ENCODE data around the gene PYGO2. TPM values are rescaled to one million over a fixed set of nuclear protein-coding genes. Genes with fewer than 3 reads are reported as not detected.

Gene PYGO2
- total RNA-seq, 4 donors from 2014 or later = 14.4 to 18.8 (median 17.5) TPM

DNA sequence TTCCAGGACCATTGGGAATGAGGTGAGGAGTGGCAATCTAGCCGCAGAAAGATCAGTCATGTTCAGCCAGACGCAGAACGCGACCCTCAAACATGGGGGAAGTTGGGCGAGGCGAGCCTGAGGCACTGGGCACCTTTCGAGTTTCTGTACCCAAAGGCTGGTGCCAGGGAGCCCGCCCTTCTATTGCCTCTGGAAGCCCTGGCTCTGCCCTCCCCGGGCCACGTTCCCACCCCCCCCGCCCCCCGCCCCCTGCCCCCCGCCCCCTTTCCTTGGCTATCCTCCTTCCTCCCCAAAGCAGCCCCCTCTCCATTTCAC is 38.8 kb upstream of the PYGO2 start:
- Histone ChIP-seq H3K4me3 (peak overlapping the region; percentile 77 to 96 (median 86)), H3K27ac (peak overlapping the region; percentile 97 to 99 (median 98)), H3K4me1 (peaks cover 28 to 54% (median 38%) of the 10 kb centered on the region in 3 donors), H3K9me3 (no peaks in the 10 kb centered on the region), H3K27me3 (no peaks in the 10 kb centered on the region), H3K36me3 (no peaks in the 10 kb centered on the region)
- intact Hi-C loops (cut with DNase I) = no loop called here
- TF ChIP-seq POLR2A (IDR thresholded peaks at IDR 0.05) = no peak
- TF ChIP-seq, protein P1, sequence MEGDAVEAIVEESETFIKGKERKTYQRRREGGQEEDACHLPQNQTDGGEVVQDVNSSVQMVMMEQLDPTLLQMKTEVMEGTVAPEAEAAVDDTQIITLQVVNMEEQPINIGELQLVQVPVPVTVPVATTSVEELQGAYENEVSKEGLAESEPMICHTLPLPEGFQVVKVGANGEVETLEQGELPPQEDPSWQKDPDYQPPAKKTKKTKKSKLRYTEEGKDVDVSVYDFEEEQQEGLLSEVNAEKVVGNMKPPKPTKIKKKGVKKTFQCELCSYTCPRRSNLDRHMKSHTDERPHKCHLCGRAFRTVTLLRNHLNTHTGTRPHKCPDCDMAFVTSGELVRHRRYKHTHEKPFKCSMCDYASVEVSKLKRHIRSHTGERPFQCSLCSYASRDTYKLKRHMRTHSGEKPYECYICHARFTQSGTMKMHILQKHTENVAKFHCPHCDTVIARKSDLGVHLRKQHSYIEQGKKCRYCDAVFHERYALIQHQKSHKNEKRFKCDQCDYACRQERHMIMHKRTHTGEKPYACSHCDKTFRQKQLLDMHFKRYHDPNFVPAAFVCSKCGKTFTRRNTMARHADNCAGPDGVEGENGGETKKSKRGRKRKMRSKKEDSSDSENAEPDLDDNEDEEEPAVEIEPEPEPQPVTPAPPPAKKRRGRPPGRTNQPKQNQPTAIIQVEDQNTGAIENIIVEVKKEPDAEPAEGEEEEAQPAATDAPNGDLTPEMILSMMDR (IDR thresholded peaks at IDR 0.05) = no peak
- no peak for DNase-seq
- WGBS, 2 donors = 0% methylated on average over 4 to 6 of the region's 13 CpGs

GRCh38 chr1:154999571-155000410 is 38.2 kb upstream of the PYGO2 start:
- TF ChIP-seq, protein P1 (IDR thresholded peaks at IDR 0.05) = no peak
- TF ChIP-seq POLR2A (IDR thresholded peaks at IDR 0.05) = no peak
- no peak for DNase-seq
- intact Hi-C loops (cut with DNase I) = loop anchor here (5.0 kb wide), 1 partner anchor 37 kb away; the partner anchor contains the start of gene PYGO2
- no peaks in the 10 kb centered on the region for H3K36me3 ChIP-seq
- no peaks in the 10 kb centered on the region for H3K27me3 ChIP-seq
- peaks cover 24 to 50% (median 33%) of the 10 kb centered on the region in 3 donors for H3K4me1 ChIP-seq
- H3K27ac ChIP-seq = peak overlapping the region; percentile 97 to 99 (median 98)
- 0 to 5% methylated on average over 14 to 28 of the region's 50 CpGs for WGBS, 2 donors
- H3K4me3 ChIP-seq = peak overlapping the region; percentile 77 to 96 (median 86)
- H3K9me3 ChIP-seq = no peaks in the 10 kb centered on the region

GRCh38 chr1:154998818-154999570 is 37.4 kb upstream of the PYGO2 start:
- no peak for TF ChIP-seq POLR2A (IDR thresholded peaks at IDR 0.05)
- TF ChIP-seq, protein P1 (IDR thresholded peaks at IDR 0.05) = peak; percentile 69 to 91 (median 84)
- Histone ChIP-seq H3K27ac (peak overlapping the region; percentile 97 to 99 (median 98)), H3K4me1 (peaks cover 18 to 48% (median 25%) of the 10 kb centered on the region in 3 donors), H3K4me3 (peak overlapping the region; percentile 77 to 96 (median 86)), H3K27me3 (no peaks in the 10 kb centered on the region), H3K36me3 (no peaks in the 10 kb centered on the region), H3K9me3 (no peaks in the 10 kb centered on the region)
- intact Hi-C loops (cut with DNase I) = loop anchor here (5.0 kb wide), 1 partner anchor 37 kb away; the partner anchor contains the start of gene PYGO2
- WGBS, 2 donors = 12 to 23% methylated on average over 14 to 27 of the region's 40 CpGs
- no peak for DNase-seq

- Histone ChIP-seq H3K4me3 (no peak overlapping the region), H3K36me3 (peaks cover 0 to 2% (median 0%) of the 10 kb centered on the region in 3 donors), H3K27ac (peak overlapping the region in 1 of 4 donors; percentile 99), H3K9me3 (no peaks in the 10 kb centered on the region), H3K27me3 (no peaks in the 10 kb centered on the region), H3K4me1 (peaks cover 18 to 47% (median 20%) of the 10 kb centered on the region in 3 donors)
- TF ChIP-seq, protein P1 (IDR thresholded peaks at IDR 0.05) = no peak
- no peak for TF ChIP-seq POLR2A (IDR thresholded peaks at IDR 0.05)
- WGBS, 2 donors = 70 to 77% methylated on average over 16 of the region's 16 CpGs
- DNase-seq = no peak
- intact Hi-C loops (cut with DNase I) = loop anchor here (5.0 kb wide), 1 partner anchor 36 kb away; the partner anchor contains the start of gene PYGO2
Measured at GRCh38 chr1:154998201-154998780, 36.7 kb upstream of the PYGO2 start.
